Measurements from ENCODE around the gene FRAT2. TPM values are rescaled to one million over a fixed set of nuclear protein-coding genes. Genes with fewer than 3 reads are reported as not detected.
"Not testable (repeated sequence)": the region's sequence is repeated elsewhere in the genome, so short reads cannot be mapped to it uniquely, and the experiment has no call there.

Gene FRAT2
- total RNA-seq, 1 donor from 2014 or later, result 11.6 TPM

- no peak for DNase-seq
Measured at GRCh38 chr10:97291357-97292096, 43.0 kb downstream of the FRAT2 start.

- not testable (repeated sequence) for DNase-seq
Measured at GRCh38 chr10:97290576-97291356, 43.8 kb downstream of the FRAT2 start.

GRCh38 chr10:97290076-97290475 lies 44.5 kb downstream of the FRAT2 start:
- not testable (repeated sequence) for DNase-seq

Small RNA genes lying within 50 kb of the gene (small RNA-seq; reads per million reads assigned to genes)
- not detected for gene RF00017 (ENCODE audit: low replicate concordance)

Other genes starting within 250 kb of the FRAT2 start
- 0.72 TPM for gene SLIT1, start 148.8 kb downstream of the FRAT2 start, total RNA-seq
- gene ARHGAP19, start 42.1 kb downstream of the FRAT2 start, total RNA-seq, result 20.1 TPM
- gene FRAT1, start 15.5 kb downstream of the FRAT2 start, total RNA-seq, result 1.6 TPM
- 18.6 TPM for gene RRP12, start 66.6 kb upstream of the FRAT2 start, total RNA-seq
- gene PGAM1, start 91.5 kb upstream of the FRAT2 start, total RNA-seq, result 114 TPM
- gene EXOSC1, start 111.3 kb upstream of the FRAT2 start, total RNA-seq, result 22.5 TPM
- gene ZDHHC16, start 111.4 kb upstream of the FRAT2 start, total RNA-seq, result 35.9 TPM
- 127 TPM for gene MMS19, start 163.7 kb upstream of the FRAT2 start, total RNA-seq
- 25.1 TPM for gene UBTD1, start 164.2 kb upstream of the FRAT2 start, total RNA-seq
- gene ANKRD2, start 238.1 kb upstream of the FRAT2 start, total RNA-seq, result 29.7 TPM
- 7.3 TPM for gene HOGA1, start 249.7 kb upstream of the FRAT2 start, total RNA-seq